Measurements from ENCODE around the gene CNTNAP2. TPM values are rescaled to one million over a fixed set of nuclear protein-coding genes. Genes with fewer than 3 reads are reported as not detected.
"Not testable (repeated sequence)": the region's sequence is repeated elsewhere in the genome, so short reads cannot be mapped to it uniquely, and the experiment has no call there.

CNTNAP2 gene
- total and polyA plus RNA-seq, 7 experiments from 2014 or later = 0.02 to 0.48 (median 0.24) TPM; not detected in 2

GRCh38 chr7:148058753-148059152, 1942.2 kb downstream of the CNTNAP2 start:
- peaks cover 0 to 4% (median 0%) of the 10 kb centered on the region in 11 donors for H3K9me3 Mint-ChIP-seq
- H3K9me3 ChIP-seq (ENCODE audit: control insufficient read depth in 2 of 3, low read length in 3 of 3) = no peaks in the 10 kb centered on the region
- H3K27ac Mint-ChIP-seq = no peak overlapping the region
- ATAC-seq (no peak), DNase-seq (no peak)
- no peaks in the 10 kb centered on the region for H3K27me3 ChIP-seq (ENCODE audit: control insufficient read depth in 2 of 2, insufficient read depth in 2 of 2, low read length in 2 of 2)
- H3K36me3 Mint-ChIP-seq = no peaks in the 10 kb centered on the region
- intact Hi-C loops (cut with micrococcal nuclease) = no loop called here
- H3K4me3 Mint-ChIP-seq = no peak overlapping the region
- ChIA-PET CTCF (no interaction called here), POLR2A (no interaction called here)
- H3K4me1 Mint-ChIP-seq = peaks cover 0 to 2% (median 0%) of the 10 kb centered on the region in 7 donors
- H3K4me1 ChIP-seq (ENCODE audit: control insufficient read depth in 2 of 2, insufficient read depth in 2 of 2, low read length in 2 of 2) = no peaks in the 10 kb centered on the region
- H3K27me3 Mint-ChIP-seq = no peaks in the 10 kb centered on the region
- no peak overlapping the region for H3K27ac ChIP-seq (ENCODE audit: low read depth, low read length)
- no peaks in the 10 kb centered on the region for H3K36me3 ChIP-seq (ENCODE audit: control insufficient read depth in 2 of 3, insufficient read depth in 3 of 3, low read length in 3 of 3)
- no peak overlapping the region for H3K4me3 ChIP-seq (ENCODE audit: low read length)

GRCh38 chr7:148060724-148061123, 1944.1 kb downstream of the CNTNAP2 start:
- ChIA-PET CTCF (no interaction called here), POLR2A (no interaction called here)
- no peaks in the 10 kb centered on the region for H3K27me3 ChIP-seq (ENCODE audit: control insufficient read depth in 2 of 2, insufficient read depth in 2 of 2, low read length in 2 of 2)
- no peaks in the 10 kb centered on the region for H3K4me1 ChIP-seq (ENCODE audit: control insufficient read depth in 2 of 2, insufficient read depth in 2 of 2, low read length in 2 of 2)
- no peak overlapping the region for H3K4me3 Mint-ChIP-seq
- intact Hi-C loops (cut with micrococcal nuclease) = no loop called here
- no peak overlapping the region for H3K27ac Mint-ChIP-seq
- H3K27me3 Mint-ChIP-seq = no peaks in the 10 kb centered on the region
- no peaks in the 10 kb centered on the region for H3K36me3 Mint-ChIP-seq
- no peaks in the 10 kb centered on the region for H3K36me3 ChIP-seq (ENCODE audit: control insufficient read depth in 2 of 3, insufficient read depth in 3 of 3, low read length in 3 of 3)
- H3K9me3 ChIP-seq (ENCODE audit: control insufficient read depth in 2 of 3, low read length in 3 of 3) = no peaks in the 10 kb centered on the region
- ATAC-seq (no peak), DNase-seq (no peak)
- no peak overlapping the region for H3K27ac ChIP-seq (ENCODE audit: low read depth, low read length)
- H3K9me3 Mint-ChIP-seq = peaks cover 0 to 8% (median 2%) of the 10 kb centered on the region in 11 donors
- H3K4me1 Mint-ChIP-seq = peaks cover 0 to 2% (median 0%) of the 10 kb centered on the region in 7 donors
- no peak overlapping the region for H3K4me3 ChIP-seq (ENCODE audit: low read length)

- POLR2A ChIA-PET; H3K36me3 ChIP-seq (ENCODE audit: control insufficient read depth in 2 of 3, insufficient read depth in 3 of 3, low read length in 3 of 3); H3K27ac Mint-ChIP-seq: not testable (repeated sequence)
These were observed 1961.5 kb downstream of the CNTNAP2 start for GRCh38 chr7:148078111-148078510.

GRCh38 chr7:148079206-148080080, 1962.8 kb downstream of the CNTNAP2 start:
- no peaks in the 10 kb centered on the region for H3K4me1 ChIP-seq (ENCODE audit: control insufficient read depth in 2 of 2, insufficient read depth in 2 of 2, low read length in 2 of 2)
- Mint-ChIP-seq H3K4me1 (no peaks in the 10 kb centered on the region), H3K36me3 (no peaks in the 10 kb centered on the region), H3K27ac (no peak overlapping the region), H3K27me3 (peaks cover 2 to 35% (median 10%) of the 10 kb centered on the region in 5 donors), H3K9me3 (peaks cover 0 to 3% (median 0%) of the 10 kb centered on the region in 11 donors), H3K4me3 (no peak overlapping the region)
- CTCF ChIA-PET = no interaction called here
- H3K36me3 ChIP-seq (ENCODE audit: control insufficient read depth in 2 of 3, insufficient read depth in 3 of 3, low read length in 3 of 3) = no peaks in the 10 kb centered on the region
- no peak overlapping the region for H3K27ac ChIP-seq (ENCODE audit: low read depth, low read length)
- POLR2A ChIA-PET = no interaction called here
- no peaks in the 10 kb centered on the region for H3K9me3 ChIP-seq (ENCODE audit: control insufficient read depth in 2 of 3, low read length in 3 of 3)
- H3K4me3 ChIP-seq (ENCODE audit: low read length) = no peak overlapping the region
- ATAC-seq (no peak), DNase-seq (no peak)
- no peaks in the 10 kb centered on the region for H3K27me3 ChIP-seq (ENCODE audit: control insufficient read depth in 2 of 2, insufficient read depth in 2 of 2, low read length in 2 of 2)
- intact Hi-C loops (cut with micrococcal nuclease) = loop anchor here in 1 of 2 donors (5.0 kb wide), 1 partner anchor 832 kb away; no protein-coding TSS in a partner anchor

More at GRCh38 chr7:148078111-148078510, 1961.5 kb downstream of the CNTNAP2 start:
- DNase-seq; H3K9me3 Mint-ChIP-seq; ATAC-seq; H3K27ac ChIP-seq (ENCODE audit: low read depth, low read length); H3K4me1 ChIP-seq (ENCODE audit: control insufficient read depth in 2 of 2, insufficient read depth in 2 of 2, low read length in 2 of 2); H3K36me3 Mint-ChIP-seq; H3K4me1 Mint-ChIP-seq; H3K4me3 ChIP-seq (ENCODE audit: low read length); H3K9me3 ChIP-seq (ENCODE audit: control insufficient read depth in 2 of 3, low read length in 3 of 3); H3K4me3 Mint-ChIP-seq; CTCF ChIA-PET; intact Hi-C loops (cut with micrococcal nuclease); H3K27me3 ChIP-seq (ENCODE audit: control insufficient read depth in 2 of 2, insufficient read depth in 2 of 2, low read length in 2 of 2): not testable (repeated sequence)
- peaks cover 0 to 29% (median 10%) of the 10 kb centered on the region in 5 donors for H3K27me3 Mint-ChIP-seq

- POLR2A ChIA-PET = no interaction called here
- H3K27me3 Mint-ChIP-seq = peaks cover 4 to 54% (median 19%) of the 10 kb centered on the region in 5 donors
- Histone ChIP-seq H3K9me3 (ENCODE audit: control insufficient read depth in 2 of 3, low read length in 3 of 3) (no peaks in the 10 kb centered on the region), H3K27ac (ENCODE audit: low read depth, low read length) (no peak overlapping the region), H3K36me3 (ENCODE audit: control insufficient read depth in 2 of 3, insufficient read depth in 3 of 3, low read length in 3 of 3) (no peaks in the 10 kb centered on the region), H3K27me3 (ENCODE audit: control insufficient read depth in 2 of 2, insufficient read depth in 2 of 2, low read length in 2 of 2) (no peaks in the 10 kb centered on the region), H3K4me1 (ENCODE audit: control insufficient read depth in 2 of 2, insufficient read depth in 2 of 2, low read length in 2 of 2) (no peaks in the 10 kb centered on the region), H3K4me3 (ENCODE audit: low read length) (no peak overlapping the region)
- H3K4me1 Mint-ChIP-seq = no peaks in the 10 kb centered on the region
- H3K4me3 Mint-ChIP-seq = no peak overlapping the region
- CTCF ChIA-PET = no interaction called here
- H3K27ac Mint-ChIP-seq = no peak overlapping the region
- intact Hi-C loops (cut with micrococcal nuclease) = loop anchor here in 1 of 2 donors (5.0 kb wide), 1 partner anchor 836 kb away; no protein-coding TSS in a partner anchor
- DNase-seq (no peak), ATAC-seq (no peak)
- peaks cover 0 to 6% (median 0%) of the 10 kb centered on the region in 11 donors for H3K9me3 Mint-ChIP-seq
- no peaks in the 10 kb centered on the region for H3K36me3 Mint-ChIP-seq
These were observed 1966.8 kb downstream of the CNTNAP2 start for GRCh38 chr7:148083448-148083847.

GRCh38 chr7:148084138-148084537, 1967.5 kb downstream of the CNTNAP2 start:
- CTCF ChIA-PET = no interaction called here
- Histone ChIP-seq H3K4me1 (ENCODE audit: control insufficient read depth in 2 of 2, insufficient read depth in 2 of 2, low read length in 2 of 2) (no peaks in the 10 kb centered on the region), H3K27ac (ENCODE audit: low read depth, low read length) (no peak overlapping the region), H3K9me3 (ENCODE audit: control insufficient read depth in 2 of 3, low read length in 3 of 3) (no peaks in the 10 kb centered on the region), H3K36me3 (ENCODE audit: control insufficient read depth in 2 of 3, insufficient read depth in 3 of 3, low read length in 3 of 3) (no peaks in the 10 kb centered on the region), H3K27me3 (ENCODE audit: control insufficient read depth in 2 of 2, insufficient read depth in 2 of 2, low read length in 2 of 2) (no peaks in the 10 kb centered on the region), H3K4me3 (ENCODE audit: low read length) (no peak overlapping the region)
- H3K36me3 Mint-ChIP-seq = no peaks in the 10 kb centered on the region
- ATAC-seq (no peak), DNase-seq (no peak)
- intact Hi-C loops (cut with micrococcal nuclease) = loop anchor here in 1 of 2 donors (5.0 kb wide), 1 partner anchor 837 kb away; no protein-coding TSS in a partner anchor
- POLR2A ChIA-PET = no interaction called here
- H3K4me1 Mint-ChIP-seq = no peaks in the 10 kb centered on the region
- H3K27ac Mint-ChIP-seq = no peak overlapping the region
- H3K4me3 Mint-ChIP-seq = no peak overlapping the region
- H3K27me3 Mint-ChIP-seq = peaks cover 4 to 55% (median 19%) of the 10 kb centered on the region in 5 donors
- H3K9me3 Mint-ChIP-seq = peaks cover 0 to 6% (median 0%) of the 10 kb centered on the region in 11 donors

GRCh38 chr7:148091882-148092281, 1975.3 kb downstream of the CNTNAP2 start:
- Mint-ChIP-seq H3K36me3 (no peaks in the 10 kb centered on the region), H3K4me1 (no peaks in the 10 kb centered on the region), H3K27me3 (peaks cover 2 to 30% (median 19%) of the 10 kb centered on the region in 5 donors), H3K4me3 (no peak overlapping the region), H3K27ac (no peak overlapping the region), H3K9me3 (peaks cover 0 to 6% (median 0%) of the 10 kb centered on the region in 11 donors)
- H3K9me3 ChIP-seq (ENCODE audit: control insufficient read depth in 2 of 3, low read length in 3 of 3) = no peaks in the 10 kb centered on the region
- ChIA-PET POLR2A (no interaction called here), CTCF (no interaction called here)
- ATAC-seq (no peak), DNase-seq (no peak)
- H3K4me1 ChIP-seq (ENCODE audit: control insufficient read depth in 2 of 2, insufficient read depth in 2 of 2, low read length in 2 of 2) = no peaks in the 10 kb centered on the region
- no peaks in the 10 kb centered on the region for H3K27me3 ChIP-seq (ENCODE audit: control insufficient read depth in 2 of 2, insufficient read depth in 2 of 2, low read length in 2 of 2)
- no peak overlapping the region for H3K4me3 ChIP-seq (ENCODE audit: low read length)
- intact Hi-C loops (cut with micrococcal nuclease) = no loop called here
- H3K36me3 ChIP-seq (ENCODE audit: control insufficient read depth in 2 of 3, insufficient read depth in 3 of 3, low read length in 3 of 3) = no peaks in the 10 kb centered on the region
- no peak overlapping the region for H3K27ac ChIP-seq (ENCODE audit: low read depth, low read length)
